GM06990 (cell line): Measurements from ENCODE around the gene SOCS6.

Experiments used
- DNase-seq: peaks from one replicate; pipeline ENCODE4 v3.0.0-alpha.2; 2011; ENCODE audit not compliant: insufficient read length; ENCODE audit errors: extremely low read depth
- H3K27me3 ChIP-seq: replicated peaks from 2 replicates; pipeline ENCODE4 v1.6.0; 2011; ENCODE audit warnings: low read length; ENCODE audit not compliant: control insufficient read depth, insufficient read depth
- H3K36me3 ChIP-seq: 2 replicates; pipeline ENCODE4 v1.5.1; 2011; ENCODE audit warnings: low read length; ENCODE audit not compliant: control insufficient read depth, insufficient read depth
- H3K4me3 ChIP-seq: replicated peaks from 2 replicates; pipeline ENCODE4 v1.5.1; 2011; ENCODE audit warnings: low read depth, mild to moderate bottlenecking, control low read depth, low read length
- CTCF ChIP-seq: IDR thresholded peaks from 2 replicates; pipeline ENCODE4 v1.5.1; 2011; ENCODE audit warnings: low read length, control low read depth, mild to moderate bottlenecking, inconsistent platforms; ENCODE audit not compliant: insufficient read depth, poor library complexity, severe bottlenecking

The SOCS6 gene

GRCh38 chr18:70256184-70256583, 32.7 kb upstream of the SOCS6 start:
- H3K27me3 ChIP-seq, result no peaks in the 10 kb centered on the region
- no peak overlapping the region for H3K4me3 ChIP-seq
- DNase-seq, result no peak
- TF ChIP-seq CTCF, result no peak
- H3K36me3 ChIP-seq, result no peaks in the 10 kb centered on the region

- Histone ChIP-seq H3K36me3 (no peaks in the 10 kb centered on the region), H3K4me3 (no peak overlapping the region), H3K27me3 (no peaks in the 10 kb centered on the region)
- DNase-seq, result no peak
- no peak for TF ChIP-seq CTCF
Observed at GRCh38 chr18:70256994-70257393, 31.9 kb upstream of the SOCS6 start.

- DNase-seq, result no peak
- Histone ChIP-seq H3K27me3 (no peaks in the 10 kb centered on the region), H3K4me3 (no peak overlapping the region), H3K36me3 (no peaks in the 10 kb centered on the region)
- TF ChIP-seq CTCF, result no peak
Observed at GRCh38 chr18:70258243-70258642, 30.6 kb upstream of the SOCS6 start.

GRCh38 chr18:70260683-70261082, 28.2 kb upstream of the SOCS6 start:
- Histone ChIP-seq H3K4me3 (no peak overlapping the region), H3K27me3 (no peaks in the 10 kb centered on the region), H3K36me3 (no peaks in the 10 kb centered on the region)
- no peak for TF ChIP-seq CTCF
- DNase-seq, result no peak

- Histone ChIP-seq H3K4me3 (no peak overlapping the region), H3K27me3 (no peaks in the 10 kb centered on the region), H3K36me3 (no peaks in the 10 kb centered on the region)
- DNase-seq, result no peak
- TF ChIP-seq CTCF, result no peak
Observed at GRCh38 chr18:70261141-70261788, 27.6 kb upstream of the SOCS6 start.

- TF ChIP-seq CTCF, result no peak
Observed at GRCh38 chr18:70263336-70263735, 25.5 kb upstream of the SOCS6 start.

More at GRCh38 chr18:70263336-70263735, 25.5 kb upstream of the SOCS6 start:
- Histone ChIP-seq H3K4me3 (no peak overlapping the region), H3K27me3 (no peaks in the 10 kb centered on the region), H3K36me3 (no peaks in the 10 kb centered on the region)
- DNase-seq, result no peak
